Measurements from ENCODE around the gene PHLDA2.
"Not testable (repeated sequence)": the region's sequence is repeated elsewhere in the genome, so short reads cannot be mapped to it uniquely, and the experiment has no call there.

Gene PHLDA2

GRCh38 chr11:2944530-2944929, 15.3 kb upstream of the PHLDA2 start:
- no peak for DNase-seq

- DNase-seq: no peak
These were observed 14.5 kb upstream of the PHLDA2 start for GRCh38 chr11:2943711-2944118.

- no peak for DNase-seq
These were observed 13.9 kb upstream of the PHLDA2 start for GRCh38 chr11:2942872-2943710.

- no peak for DNase-seq
These were observed 13.2 kb upstream of the PHLDA2 start for GRCh38 chr11:2942447-2942846.

- no peak for DNase-seq
These were observed 12.0 kb upstream of the PHLDA2 start for GRCh38 chr11:2940921-2941821.

GRCh38 chr11:2940147-2940920, 11.1 kb upstream of the PHLDA2 start:
- DNase-seq: no peak

GRCh38 chr11:2938458-2939418, 9.5 kb upstream of the PHLDA2 start:
- DNase-seq: not testable (repeated sequence)

GRCh38 chr11:2937641-2938457, 8.6 kb upstream of the PHLDA2 start:
- not testable (repeated sequence) for DNase-seq

GRCh38 chr11:2934611-2935239, 5.5 kb upstream of the PHLDA2 start:
- no peak for DNase-seq

- no peak for DNase-seq
These were observed 4.9 kb upstream of the PHLDA2 start for GRCh38 chr11:2934021-2934550.

- DNase-seq: no peak
These were observed 4.3 kb upstream of the PHLDA2 start for GRCh38 chr11:2933375-2934020.

GRCh38 chr11:2932850-2933251, 3.6 kb upstream of the PHLDA2 start:
- DNase-seq: no peak

- no peak for DNase-seq
These were observed 2.8 kb upstream of the PHLDA2 start for GRCh38 chr11:2931771-2932738.

GRCh38 chr11:2931420-2931746, 2.2 kb upstream of the PHLDA2 start:
- DNase-seq: no peak

GRCh38 chr11:2930704-2931419, 1.6 kb upstream of the PHLDA2 start:
- no peak for DNase-seq

- no peak for DNase-seq
These were observed 907 bp upstream of the PHLDA2 start for GRCh38 chr11:2929950-2930703.

- DNase-seq: no peak
These were observed 320 bp upstream of the PHLDA2 start for GRCh38 chr11:2929531-2929949.

Measured in NCI-H446 (cell line).